ENCODE measurements around the gene NEURL3. TPM values are rescaled to one million over a fixed set of nuclear protein-coding genes. Genes with fewer than 3 reads are reported as not detected.

Gene NEURL3
- total and polyA plus RNA-seq, 2 of the 8 experiments (the other 6 are each of a cell fraction or from before 2014, with no cell fraction given) = not detected

- Histone ChIP-seq H3K79me2 (ENCODE audit: control insufficient read depth in 1 of 2, insufficient read depth in 2 of 2, low read length in 2 of 2) (no peaks in the 10 kb centered on the region), H4K91ac (replicated peaks; ENCODE audit: insufficient read length, low read length) (no peak overlapping the region), H3K18ac (ENCODE audit: extremely low read depth, low read length) (no peak overlapping the region), H3K23ac (ENCODE audit: insufficient read length) (no peak overlapping the region), H3K9me3 (ENCODE audit: insufficient read depth in 2 of 2, low read depth in 1 of 2, low read length in 1 of 2) (peaks cover 0 to 5% of the 10 kb centered on the region in 2 experiments; a peak in 1 of 4 replicates), H4K8ac (ENCODE audit: extremely low read depth, insufficient read depth, low read length) (peak overlapping the region; percentile 8; the same call in 1 of the 2 replicates), H3K4me1 (replicated peaks in 1 of 4; ENCODE audit: control insufficient read depth in 3 of 4, insufficient read depth in 4 of 4, low read length in 3 of 4) (peaks cover 2 to 26% (median 8%) of the 10 kb centered on the region in 4 experiments; a peak in 6 of 7 replicates), H3K9ac (replicated peaks in 1 of 4; ENCODE audit: extremely low read depth in 1 of 4, low read depth in 3 of 4, low read length in 3 of 4) (no peak overlapping the region), H2BK120ac (replicated peaks; ENCODE audit: low read depth, low read length) (no peak overlapping the region), H2AK5ac (ENCODE audit: low read depth, low read length) (no peak overlapping the region), H2BK5ac (ENCODE audit: low read depth, low read length) (no peak overlapping the region), H4K20me1 (replicated peaks in 1 of 2; ENCODE audit: control insufficient read depth in 1 of 2, insufficient read depth in 2 of 2, low read length in 2 of 2) (peaks cover 0 to 2% of the 10 kb centered on the region in 2 experiments), H3K4ac (replicated peaks; ENCODE audit: insufficient read length, low read depth, low read length) (no peak overlapping the region), H2BK12ac (ENCODE audit: low read depth, low read length) (0 out of 2 replicates have a peak overlapping the region, but pooled peaks have one; percentile 50), H3K4me3 (ENCODE audit: extremely low read depth in 1 of 4, insufficient read depth in 2 of 4, low read depth in 3 of 4, low read length in 4 of 4) (no peak overlapping the region), H4K5ac (ENCODE audit: insufficient read length, low read depth, low read length) (no peak overlapping the region), H2AFZ (ENCODE audit: low read length) (no peak overlapping the region), H3K23me2 (ENCODE audit: low read depth, low read length) (0 out of 2 replicates have a peak, but pooled peaks cover 1% of the 10 kb centered on the region), H3K14ac (ENCODE audit: insufficient read length) (no peak overlapping the region), H3K4me2 (ENCODE audit: insufficient read depth in 1 of 2, low read depth in 2 of 2, low read length in 2 of 2) (no peak overlapping the region), H3K56ac (replicated peaks; ENCODE audit: insufficient read length, low read depth, low read length) (no peak overlapping the region), H2BK15ac (ENCODE audit: low read length) (no peak overlapping the region), H3K36me3 (ENCODE audit: control insufficient read depth in 2 of 4, insufficient read depth in 4 of 4, low read length in 3 of 4) (no peaks in the 10 kb centered on the region), H2BK20ac (ENCODE audit: low read length) (no peak overlapping the region), H3K27ac (ENCODE audit: low read depth, low read length) (no peak overlapping the region), H3K27me3 (replicated peaks in 1 of 4; ENCODE audit: control insufficient read depth in 3 of 4, extremely low read depth in 1 of 4, insufficient read depth in 3 of 4, low read length in 3 of 4) (peaks cover 0 to 2% (median 0%) of the 10 kb centered on the region in 4 experiments; a peak in 3 of 7 replicates), H3K79me1 (ENCODE audit: low read depth, low read length) (no peaks in the 10 kb centered on the region)
- WGBS, 2 experiments (ENCODE audit: extremely low coverage in 1 of 2, insufficient coverage in 1 of 2, insufficient read length in 1 of 2, insufficient replicate concordance in 2 of 2, low coverage in 1 of 2, low lambda C conversion rate in 2 of 2, missing lambda C conversion rate in 1 of 2) = 90% methylated on average over 14 of the region's 14 CpGs; no CpG with 5 or more reads in 1 of the 2 experiments
- TF ChIP-seq SIN3A (conservative IDR thresholded peaks at IDR 0.05 in 1 of 2, IDR thresholded peaks at IDR 0.05 in 1 of 2; ENCODE audit: low read depth in 1 of 2, low read length in 2 of 2) = no peak
- no peak for TF ChIP-seq TAF1 (IDR thresholded peaks at IDR 0.05; ENCODE audit: low read depth, low read length)
- TF ChIP-seq, protein P1, sequence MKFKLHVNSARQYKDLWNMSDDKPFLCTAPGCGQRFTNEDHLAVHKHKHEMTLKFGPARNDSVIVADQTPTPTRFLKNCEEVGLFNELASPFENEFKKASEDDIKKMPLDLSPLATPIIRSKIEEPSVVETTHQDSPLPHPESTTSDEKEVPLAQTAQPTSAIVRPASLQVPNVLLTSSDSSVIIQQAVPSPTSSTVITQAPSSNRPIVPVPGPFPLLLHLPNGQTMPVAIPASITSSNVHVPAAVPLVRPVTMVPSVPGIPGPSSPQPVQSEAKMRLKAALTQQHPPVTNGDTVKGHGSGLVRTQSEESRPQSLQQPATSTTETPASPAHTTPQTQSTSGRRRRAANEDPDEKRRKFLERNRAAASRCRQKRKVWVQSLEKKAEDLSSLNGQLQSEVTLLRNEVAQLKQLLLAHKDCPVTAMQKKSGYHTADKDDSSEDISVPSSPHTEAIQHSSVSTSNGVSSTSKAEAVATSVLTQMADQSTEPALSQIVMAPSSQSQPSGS (IDR thresholded peaks at IDR 0.05; ENCODE audit: low read length) = no peak
- no peak for TF ChIP-seq ATF3 (IDR thresholded peaks at IDR 0.05; ENCODE audit: insufficient read depth, low read depth, low read length)
- TF ChIP-seq GTF2F1 (IDR thresholded peaks at IDR 0.05; ENCODE audit: borderline replicate concordance, low read depth, low read length) = no peak
- TF ChIP-seq RNF2 (IDR thresholded peaks at IDR 0.05; ENCODE audit: borderline replicate concordance, low read depth, low read length, missing control alignments, poor library complexity, severe bottlenecking) = no peak
- TF ChIP-seq NANOG (IDR thresholded peaks at IDR 0.05; ENCODE audit: insufficient read depth, low read depth, low read length, poor library complexity, severe bottlenecking) = no peak
- no peak for FAIRE-seq
- CTCF ChIA-PET (ENCODE audit: partially characterized antibody) = interaction anchor here (0.7 to 13.1 kb wide), 21 partner anchors 11 to 305 kb away, joined by 3 to 361 read pairs (median 3); partner anchors contain the start of gene ARID5A
- POLR2A ChIA-PET (ENCODE audit: partially characterized antibody) = interaction anchor here (5.4 kb wide), 1 partner anchor 12 kb away, joined by 33 read pairs; the partner anchor contains the start of gene ARID5A
- DNase-seq (ENCODE audit: low read depth in 1 of 2, low spot score in 2 of 2) = no peak
Measured at GRCh38 chr2:96550787-96551604, 45.8 kb upstream of the NEURL3 start.

Measured in H1 (cell line).